SK-N-SH treated with all-trans-retinoic acid at 6 μM for 48 hours (cell line): Measurements from ENCODE around the gene TAX1BP1.

ENCODE experiments used
- ATAC-seq: fragments of 200-7000 bp; cut with Tn5 transposase; 3 replicates; pipeline ENCODE4 v1.9.1; 2020; ENCODE audit warnings: mild to moderate bottlenecking, moderate library complexity
- ARNTL ChIP-seq: fragments of 450-650 bp; formaldehyde crosslinking; IDR thresholded peaks from 2 replicates; pipeline ENCODE4 v1.5.0; 2020; ENCODE audit warnings: low read depth, mild to moderate bottlenecking, moderate library complexity, borderline replicate concordance
- BACH2 ChIP-seq: fragments of 250-450 bp; sonication (Bioruptor Pico); IDR thresholded peaks from 2 replicates; pipeline ENCODE4 v1.9.0; 2021; ENCODE audit warnings: mild to moderate bottlenecking, borderline replicate concordance
- CSDC2 ChIP-seq: fragments of 250-450 bp; sonication (Bioruptor Pico); IDR thresholded peaks from 2 replicates; pipeline ENCODE4 v1.5.0; 2020; ENCODE audit warnings: mild to moderate bottlenecking, moderate library complexity
- ESRRG ChIP-seq: fragments of 250-450 bp; sonication (Bioruptor Pico); IDR thresholded peaks from 2 replicates; pipeline ENCODE4 v1.6.1; 2021; ENCODE audit warnings: mild to moderate bottlenecking
- GLIS3 ChIP-seq: fragments of 250-450 bp; sonication (Bioruptor Pico); IDR thresholded peaks from 2 replicates; pipeline ENCODE4 v1.5.0; 2020; ENCODE audit warnings: mild to moderate bottlenecking, moderate library complexity
- ISL1 ChIP-seq: fragments of 250-450 bp; sonication (Bioruptor Pico); IDR thresholded peaks from 2 replicates; pipeline ENCODE4 v2.1.2; 2022; ENCODE audit warnings: mild to moderate bottlenecking, moderate library complexity
- OSR1 ChIP-seq: fragments of 250-450 bp; sonication (Bioruptor Pico); IDR thresholded peaks from 2 replicates; pipeline ENCODE4 v1.8.0; 2022; ENCODE audit warnings: moderate library complexity, mild to moderate bottlenecking, inconsistent platforms
- RARB ChIP-seq: fragments of 250-450 bp; sonication (Bioruptor Pico); IDR thresholded peaks from 2 replicates; pipeline ENCODE4 v1.8.0; 2021; ENCODE audit warnings: mild to moderate bottlenecking, moderate library complexity
- SNAI2 ChIP-seq: fragments of 250-450 bp; sonication (Bioruptor Pico); IDR thresholded peaks from 2 replicates; pipeline ENCODE4 v1.5.0; 2020; ENCODE audit warnings: mild to moderate bottlenecking, moderate library complexity
- TCF4 ChIP-seq: fragments of 250-450 bp; sonication (Bioruptor Pico); IDR thresholded peaks from 2 replicates; pipeline ENCODE4 v1.8.0; 2021; ENCODE audit warnings: mild to moderate bottlenecking, moderate library complexity, borderline replicate concordance
- TOX ChIP-seq: fragments of 250-450 bp; sonication (Bioruptor Pico); IDR thresholded peaks from 2 replicates; pipeline ENCODE4 v1.8.0; 2021; ENCODE audit warnings: mild to moderate bottlenecking, moderate library complexity, borderline replicate concordance
- ZC3H10 ChIP-seq: fragments of 250-450 bp; sonication (Bioruptor Pico); IDR thresholded peaks from 2 replicates; pipeline ENCODE4 v1.5.1; 2021; ENCODE audit warnings: mild to moderate bottlenecking, moderate library complexity
- ZFP3 ChIP-seq: fragments of 250-450 bp; sonication (Bioruptor Pico); IDR thresholded peaks from 2 replicates; pipeline ENCODE4 v1.5.0; 2020; ENCODE audit warnings: mild to moderate bottlenecking, moderate library complexity
- ZFP30 ChIP-seq: fragments of 450-650 bp; formaldehyde crosslinking; IDR thresholded peaks from 2 replicates; pipeline ENCODE4 v1.5.0; 2022; ENCODE audit warnings: mild to moderate bottlenecking, moderate library complexity
- ZNF565 ChIP-seq: fragments of 450-650 bp; formaldehyde crosslinking; conservative IDR thresholded peaks from 2 replicates; pipeline ENCODE4 v1.5.0; 2020; ENCODE audit warnings: low read depth, mild to moderate bottlenecking, moderate library complexity
- ZNF70 ChIP-seq: fragments of 450-650 bp; formaldehyde crosslinking; IDR thresholded peaks from 2 replicates; pipeline ENCODE4 v1.5.0; 2020; ENCODE audit warnings: mild to moderate bottlenecking, moderate library complexity
- ZNF8 ChIP-seq: fragments of 450-650 bp; formaldehyde crosslinking; IDR thresholded peaks from 2 replicates; pipeline ENCODE4 v1.5.0; 2020; ENCODE audit warnings: mild to moderate bottlenecking, moderate library complexity
- TF ChIP-seq, protein P1 (sequence below): fragments of 250-450 bp; sonication (Bioruptor Pico); IDR thresholded peaks from 2 replicates; pipeline ENCODE4 v1.8.0; 2020; ENCODE audit warnings: mild to moderate bottlenecking, moderate library complexity, borderline replicate concordance
- TF ChIP-seq, protein P2 (sequence below): fragments of 250-450 bp; sonication (Bioruptor Pico); IDR thresholded peaks from 2 replicates; pipeline ENCODE4 v1.5.1; 2021; ENCODE audit warnings: mild to moderate bottlenecking, moderate library complexity
- TF ChIP-seq, protein P3 (sequence below): fragments of 250-450 bp; sonication (Bioruptor Pico); IDR thresholded peaks from 2 replicates; pipeline ENCODE4 v1.5.0; 2020; ENCODE audit warnings: mild to moderate bottlenecking, moderate library complexity
- TF ChIP-seq, protein P4 (sequence below): fragments of 250-450 bp; sonication (Bioruptor Pico); IDR thresholded peaks from 2 replicates; pipeline ENCODE4 v1.5.1; 2020; ENCODE audit warnings: low read depth, mild to moderate bottlenecking, moderate library complexity

The TAX1BP1 gene

DNA sequence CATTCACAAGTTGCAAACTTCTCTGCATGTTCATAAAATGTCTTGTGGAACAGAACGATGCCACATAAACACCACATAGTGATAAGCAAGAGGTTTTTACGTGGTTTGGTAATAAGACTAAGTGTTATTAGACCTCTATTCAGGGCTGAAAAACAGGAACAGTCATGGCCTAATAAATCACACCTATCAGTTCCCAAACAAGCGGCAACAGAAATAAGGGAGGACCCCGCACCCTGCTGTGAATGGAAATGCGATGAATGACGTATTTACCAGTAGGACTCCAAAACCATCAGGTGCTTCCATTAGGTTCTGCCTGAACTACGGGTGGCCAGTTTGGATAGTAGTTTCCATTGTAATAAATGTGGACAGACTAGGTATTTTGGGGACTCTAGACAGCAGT, 129.1 kb downstream of the TAX1BP1 start:
- no peak for TF ChIP-seq TOX (CRISPR knock-in tag)
- TF ChIP-seq CSDC2 (CRISPR knock-in tag) = no peak
- TF ChIP-seq, protein P1, sequence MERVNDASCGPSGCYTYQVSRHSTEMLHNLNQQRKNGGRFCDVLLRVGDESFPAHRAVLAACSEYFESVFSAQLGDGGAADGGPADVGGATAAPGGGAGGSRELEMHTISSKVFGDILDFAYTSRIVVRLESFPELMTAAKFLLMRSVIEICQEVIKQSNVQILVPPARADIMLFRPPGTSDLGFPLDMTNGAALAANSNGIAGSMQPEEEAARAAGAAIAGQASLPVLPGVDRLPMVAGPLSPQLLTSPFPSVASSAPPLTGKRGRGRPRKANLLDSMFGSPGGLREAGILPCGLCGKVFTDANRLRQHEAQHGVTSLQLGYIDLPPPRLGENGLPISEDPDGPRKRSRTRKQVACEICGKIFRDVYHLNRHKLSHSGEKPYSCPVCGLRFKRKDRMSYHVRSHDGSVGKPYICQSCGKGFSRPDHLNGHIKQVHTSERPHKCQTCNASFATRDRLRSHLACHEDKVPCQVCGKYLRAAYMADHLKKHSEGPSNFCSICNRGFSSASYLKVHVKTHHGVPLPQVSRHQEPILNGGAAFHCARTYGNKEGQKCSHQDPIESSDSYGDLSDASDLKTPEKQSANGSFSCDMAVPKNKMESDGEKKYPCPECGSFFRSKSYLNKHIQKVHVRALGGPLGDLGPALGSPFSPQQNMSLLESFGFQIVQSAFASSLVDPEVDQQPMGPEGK (CRISPR knock-in tag) = no peak
- TF ChIP-seq ZFP3 = no peak
- TF ChIP-seq OSR1 (CRISPR knock-in tag) = no peak
- TF ChIP-seq TCF4 = no peak
- TF ChIP-seq ZFP30 (CRISPR knock-in tag) = no peak
- TF ChIP-seq, protein P2, sequence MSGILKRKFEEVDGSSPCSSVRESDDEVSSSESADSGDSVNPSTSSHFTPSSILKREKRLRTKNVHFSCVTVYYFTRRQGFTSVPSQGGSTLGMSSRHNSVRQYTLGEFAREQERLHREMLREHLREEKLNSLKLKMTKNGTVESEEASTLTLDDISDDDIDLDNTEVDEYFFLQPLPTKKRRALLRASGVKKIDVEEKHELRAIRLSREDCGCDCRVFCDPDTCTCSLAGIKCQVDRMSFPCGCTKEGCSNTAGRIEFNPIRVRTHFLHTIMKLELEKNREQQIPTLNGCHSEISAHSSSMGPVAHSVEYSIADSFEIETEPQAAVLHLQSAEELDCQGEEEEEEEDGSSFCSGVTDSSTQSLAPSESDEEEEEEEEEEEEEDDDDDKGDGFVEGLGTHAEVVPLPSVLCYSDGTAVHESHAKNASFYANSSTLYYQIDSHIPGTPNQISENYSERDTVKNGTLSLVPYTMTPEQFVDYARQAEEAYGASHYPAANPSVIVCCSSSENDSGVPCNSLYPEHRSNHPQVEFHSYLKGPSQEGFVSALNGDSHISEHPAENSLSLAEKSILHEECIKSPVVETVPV (CRISPR knock-in tag) = no peak
- no peak for TF ChIP-seq ZNF70 (CRISPR knock-in tag)
- no peak for TF ChIP-seq GLIS3
- TF ChIP-seq ESRRG (CRISPR knock-in tag) = no peak
- TF ChIP-seq, protein P3, sequence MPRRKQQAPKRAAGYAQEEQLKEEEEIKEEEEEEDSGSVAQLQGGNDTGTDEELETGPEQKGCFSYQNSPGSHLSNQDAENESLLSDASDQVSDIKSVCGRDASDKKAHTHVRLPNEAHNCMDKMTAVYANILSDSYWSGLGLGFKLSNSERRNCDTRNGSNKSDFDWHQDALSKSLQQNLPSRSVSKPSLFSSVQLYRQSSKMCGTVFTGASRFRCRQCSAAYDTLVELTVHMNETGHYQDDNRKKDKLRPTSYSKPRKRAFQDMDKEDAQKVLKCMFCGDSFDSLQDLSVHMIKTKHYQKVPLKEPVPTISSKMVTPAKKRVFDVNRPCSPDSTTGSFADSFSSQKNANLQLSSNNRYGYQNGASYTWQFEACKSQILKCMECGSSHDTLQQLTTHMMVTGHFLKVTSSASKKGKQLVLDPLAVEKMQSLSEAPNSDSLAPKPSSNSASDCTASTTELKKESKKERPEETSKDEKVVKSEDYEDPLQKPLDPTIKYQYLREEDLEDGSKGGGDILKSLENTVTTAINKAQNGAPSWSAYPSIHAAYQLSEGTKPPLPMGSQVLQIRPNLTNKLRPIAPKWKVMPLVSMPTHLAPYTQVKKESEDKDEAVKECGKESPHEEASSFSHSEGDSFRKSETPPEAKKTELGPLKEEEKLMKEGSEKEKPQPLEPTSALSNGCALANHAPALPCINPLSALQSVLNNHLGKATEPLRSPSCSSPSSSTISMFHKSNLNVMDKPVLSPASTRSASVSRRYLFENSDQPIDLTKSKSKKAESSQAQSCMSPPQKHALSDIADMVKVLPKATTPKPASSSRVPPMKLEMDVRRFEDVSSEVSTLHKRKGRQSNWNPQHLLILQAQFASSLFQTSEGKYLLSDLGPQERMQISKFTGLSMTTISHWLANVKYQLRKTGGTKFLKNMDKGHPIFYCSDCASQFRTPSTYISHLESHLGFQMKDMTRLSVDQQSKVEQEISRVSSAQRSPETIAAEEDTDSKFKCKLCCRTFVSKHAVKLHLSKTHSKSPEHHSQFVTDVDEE (CRISPR knock-in tag) = no peak
- ATAC-seq = no peak

DNA sequence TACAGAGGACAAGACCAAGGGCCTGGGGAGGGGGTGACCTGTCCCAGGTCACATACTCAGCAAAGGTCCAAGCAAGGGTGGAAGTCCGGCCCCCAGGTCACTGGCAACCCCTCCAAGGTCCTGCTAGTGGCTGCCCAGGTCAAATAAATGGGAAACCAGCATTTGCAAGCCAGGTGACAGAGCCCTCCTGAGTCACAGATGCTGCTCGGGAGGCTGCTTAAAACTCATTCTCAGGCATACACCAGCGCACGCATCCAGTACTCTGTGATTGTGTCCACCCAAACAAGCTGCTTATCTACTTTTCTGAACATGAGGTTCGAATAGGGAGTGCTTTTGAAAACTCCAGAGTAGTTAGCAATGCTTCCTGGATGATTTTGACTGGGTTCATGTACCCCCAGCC, 130.6 kb downstream of the TAX1BP1 start:
- ATAC-seq = no peak
- no peak for TF ChIP-seq BACH2 (CRISPR knock-in tag)
- TF ChIP-seq CSDC2 (CRISPR knock-in tag) = no peak
- no peak for TF ChIP-seq ZC3H10 (CRISPR knock-in tag)
- TF ChIP-seq ZNF565 = no peak
- TF ChIP-seq ZNF8 (CRISPR knock-in tag) = no peak
- no peak for TF ChIP-seq RARB (CRISPR knock-in tag)
- TF ChIP-seq, protein P4, sequence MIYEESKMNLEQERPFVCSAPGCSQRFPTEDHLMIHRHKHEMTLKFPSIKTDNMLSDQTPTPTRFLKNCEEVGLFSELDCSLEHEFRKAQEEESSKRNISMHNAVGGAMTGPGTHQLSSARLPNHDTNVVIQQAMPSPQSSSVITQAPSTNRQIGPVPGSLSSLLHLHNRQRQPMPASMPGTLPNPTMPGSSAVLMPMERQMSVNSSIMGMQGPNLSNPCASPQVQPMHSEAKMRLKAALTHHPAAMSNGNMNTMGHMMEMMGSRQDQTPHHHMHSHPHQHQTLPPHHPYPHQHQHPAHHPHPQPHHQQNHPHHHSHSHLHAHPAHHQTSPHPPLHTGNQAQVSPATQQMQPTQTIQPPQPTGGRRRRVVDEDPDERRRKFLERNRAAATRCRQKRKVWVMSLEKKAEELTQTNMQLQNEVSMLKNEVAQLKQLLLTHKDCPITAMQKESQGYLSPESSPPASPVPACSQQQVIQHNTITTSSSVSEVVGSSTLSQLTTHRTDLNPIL = no peak
- no peak for TF ChIP-seq TOX (CRISPR knock-in tag)
- no peak for TF ChIP-seq TCF4
- TF ChIP-seq SNAI2 (CRISPR knock-in tag) = no peak
- TF ChIP-seq ZFP30 (CRISPR knock-in tag) = no peak
- TF ChIP-seq, protein P2 (CRISPR knock-in tag) = no peak
- no peak for TF ChIP-seq ZNF70 (CRISPR knock-in tag)
- TF ChIP-seq, protein P3 (CRISPR knock-in tag) = no peak
- TF ChIP-seq ISL1 (CRISPR knock-in tag) = no peak
- TF ChIP-seq ARNTL = no peak
- no peak for TF ChIP-seq OSR1 (CRISPR knock-in tag)
- no peak for TF ChIP-seq ZFP3
